Frontal cortex (tissue), 4 donors: ENCODE measurements around the gene GARIN1A. TPM values are rescaled to one million over a fixed set of nuclear protein-coding genes. Genes with fewer than 3 reads are reported as not detected.
"Not testable (repeated sequence)": the region's sequence is repeated elsewhere in the genome, so short reads cannot be mapped to it uniquely, and the experiment has no call there.

Source experiments
- DNase-seq, 2 donors: peaks; one replicate each; pipeline ENCODE4 v3.0.0; 2012; ENCODE audit warnings: low spot score in 2 of 2
- FAIRE-seq: peaks from 2 replicates; lab custom pipeline; 2012; peaks lifted over from hg19 to GRCh38; lab: Jason Lieb, UNC
- total RNA-seq: library from RNA; depleted of rRNA; stranded (reverse); fragments of >200 nt; gene quantifications from one replicate; pipeline ENCODE4 v1.2.3, GENCODE V29; 2014
- donor health status: control.
- donor health status: control.
- donor health status: control.

The GARIN1A gene
- total RNA-seq, 1 donor from 2014 or later: 0.82 TPM

GRCh38 chr7:128681794-128682537 lies 9.9 kb downstream of the GARIN1A start:
- no peak for DNase-seq
- FAIRE-seq: no peak

- DNase-seq, FAIRE-seq: not testable (repeated sequence)
Measured at GRCh38 chr7:128683270-128683669, 11.2 kb downstream of the GARIN1A start.

- not testable (repeated sequence) for DNase-seq, FAIRE-seq
Measured at GRCh38 chr7:128683738-128684137, 11.6 kb downstream of the GARIN1A start.

GRCh38 chr7:128687131-128687530 lies 15.0 kb downstream of the GARIN1A start:
- FAIRE-seq (no peak), DNase-seq (no peak)

GRCh38 chr7:128688492-128688891 lies 16.4 kb downstream of the GARIN1A start:
- DNase-seq: no peak
- FAIRE-seq: no peak

GRCh38 chr7:128689161-128689935 lies 17.3 kb downstream of the GARIN1A start:
- not testable (repeated sequence) for FAIRE-seq, DNase-seq

GRCh38 chr7:128691227-128691626 lies 19.1 kb downstream of the GARIN1A start:
- DNase-seq: no peak
- FAIRE-seq: no peak

GRCh38 chr7:128692623-128693270 lies 20.7 kb downstream of the GARIN1A start:
- FAIRE-seq: no peak
- DNase-seq: no peak

GRCh38 chr7:128693373-128694015 lies 21.4 kb downstream of the GARIN1A start:
- DNase-seq: no peak
- no peak for FAIRE-seq

GRCh38 chr7:128694738-128695137 lies 22.6 kb downstream of the GARIN1A start:
- no peak for DNase-seq
- no peak for FAIRE-seq

- no peak for FAIRE-seq
- no peak for DNase-seq
Measured at GRCh38 chr7:128697302-128697905, 25.3 kb downstream of the GARIN1A start.

- FAIRE-seq (no peak), DNase-seq (no peak)
Measured at GRCh38 chr7:128699196-128699712, 27.2 kb downstream of the GARIN1A start.

GRCh38 chr7:128699895-128700294 lies 27.8 kb downstream of the GARIN1A start:
- FAIRE-seq (no peak), DNase-seq (no peak)

GRCh38 chr7:128701062-128701785 lies 29.1 kb downstream of the GARIN1A start:
- DNase-seq (no peak), FAIRE-seq (no peak)

- no peak for FAIRE-seq
- DNase-seq: no peak
Measured at GRCh38 chr7:128703609-128704241, 31.6 kb downstream of the GARIN1A start.

GRCh38 chr7:128705891-128706333 lies 33.8 kb downstream of the GARIN1A start:
- DNase-seq: no peak
- no peak for FAIRE-seq

- FAIRE-seq (no peak), DNase-seq (no peak)
Measured at GRCh38 chr7:128707752-128708151, 35.7 kb downstream of the GARIN1A start.

- FAIRE-seq (no peak), DNase-seq (no peak)
Measured at GRCh38 chr7:128708235-128708634, 36.1 kb downstream of the GARIN1A start.
